ENCODE measurements around the gene PPFIBP2.

Gene PPFIBP2

GRCh38 chr11:7555052-7555699, 41.4 kb downstream of the PPFIBP2 start:
- DNase-seq (ENCODE audit: low spot score), result no peak

GRCh38 chr11:7558046-7558445, 44.2 kb downstream of the PPFIBP2 start:
- DNase-seq (ENCODE audit: low spot score), result no peak

GRCh38 chr11:7559398-7560283, 45.8 kb downstream of the PPFIBP2 start:
- DNase-seq (ENCODE audit: low spot score), result no peak

GRCh38 chr11:7561562-7561961, 47.8 kb downstream of the PPFIBP2 start:
- no peak for DNase-seq (ENCODE audit: low spot score)

DNA sequence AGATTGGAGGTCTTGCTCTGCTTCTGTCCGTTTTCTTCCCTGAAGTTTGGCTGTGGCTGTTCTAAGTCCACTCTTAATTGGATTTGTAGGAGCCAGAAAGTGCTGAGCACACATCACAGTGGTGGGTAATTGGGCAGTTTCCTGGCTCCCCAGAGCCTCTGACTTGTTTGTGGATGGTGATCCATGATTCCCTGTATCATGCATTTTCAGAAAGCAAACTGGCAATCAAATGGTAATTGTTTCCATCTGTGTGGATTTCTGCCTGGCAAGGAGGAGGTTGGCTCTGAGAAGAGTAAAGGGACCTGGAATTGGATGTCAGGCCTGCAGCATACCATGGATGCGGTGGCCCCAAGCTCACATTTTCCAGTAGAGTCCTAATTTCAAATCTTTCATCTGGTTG, 49.5 kb downstream of the PPFIBP2 start:
- no peak for DNase-seq (ENCODE audit: low spot score)

- DNase-seq (ENCODE audit: low spot score), result no peak
Observed at GRCh38 chr11:7564803-7565202, 51.0 kb downstream of the PPFIBP2 start.

GRCh38 chr11:7567311-7567710, 53.5 kb downstream of the PPFIBP2 start:
- DNase-seq (ENCODE audit: low spot score), result no peak

- no peak for DNase-seq (ENCODE audit: low spot score)
Observed at GRCh38 chr11:7569044-7569443, 55.2 kb downstream of the PPFIBP2 start.

GRCh38 chr11:7570241-7570640, 56.4 kb downstream of the PPFIBP2 start:
- DNase-seq (ENCODE audit: low spot score), result no peak

- no peak for DNase-seq (ENCODE audit: low spot score)
Observed at GRCh38 chr11:7570938-7571521, 57.2 kb downstream of the PPFIBP2 start.

GRCh38 chr11:7571640-7572000, 57.8 kb downstream of the PPFIBP2 start:
- peak; percentile 70 for DNase-seq (ENCODE audit: low spot score)

DNA sequence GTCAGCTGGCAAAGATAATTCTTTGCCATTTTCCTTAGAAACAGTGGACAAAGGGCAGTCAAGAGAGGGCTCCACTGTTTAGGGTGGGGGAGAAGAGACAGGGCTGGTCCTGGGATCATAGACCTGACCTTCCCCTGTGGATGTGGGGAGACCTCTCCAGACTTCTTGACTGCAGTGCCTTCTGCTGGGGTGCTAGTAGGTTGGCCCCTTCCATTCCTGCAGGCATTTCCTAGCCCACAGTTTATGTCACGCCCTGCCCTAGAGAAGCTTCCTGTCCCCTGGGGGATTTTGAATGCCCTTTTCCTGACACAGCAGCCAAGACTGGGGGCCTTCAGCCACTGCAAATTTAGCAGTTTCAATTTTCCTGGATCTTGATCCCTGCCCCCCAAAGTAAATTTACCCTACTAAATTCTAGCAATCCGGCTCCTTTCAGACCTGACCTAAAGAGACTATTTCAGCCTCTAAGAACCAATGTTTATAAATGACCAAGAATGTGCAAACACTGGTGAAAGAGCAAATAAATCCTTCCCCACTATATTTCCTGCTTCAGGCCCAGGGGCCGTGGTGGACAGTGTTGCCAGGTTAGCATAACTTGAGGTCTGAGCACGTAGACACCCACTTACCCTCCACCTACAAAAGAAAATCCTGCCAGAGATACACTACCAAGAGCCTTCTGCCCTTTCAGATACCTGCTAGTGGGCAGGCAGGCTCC, 58.4 kb downstream of the PPFIBP2 start:
- no peak for DNase-seq (ENCODE audit: low spot score)

DNA sequence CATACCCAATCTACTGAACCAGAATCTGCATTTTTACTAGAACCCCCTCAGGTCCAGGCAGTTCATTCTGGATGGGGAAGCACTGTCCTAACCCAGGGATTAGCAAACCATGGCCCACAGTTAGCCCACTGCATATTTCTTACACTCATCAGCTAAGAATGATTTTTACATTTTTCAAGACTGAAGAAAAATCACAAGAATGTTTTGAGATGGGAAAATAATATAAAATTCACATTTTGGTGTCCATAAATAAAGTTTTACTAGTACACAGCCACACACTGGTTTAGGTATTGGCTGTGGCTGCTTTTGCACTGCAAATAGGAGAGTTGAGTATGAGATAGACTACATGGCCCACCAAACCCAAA, 59.4 kb downstream of the PPFIBP2 start:
- DNase-seq (ENCODE audit: low spot score), result no peak

GRCh38 chr11:7573558-7574296, 59.9 kb downstream of the PPFIBP2 start:
- no peak for DNase-seq (ENCODE audit: low spot score)

- DNase-seq (ENCODE audit: low spot score), result no peak
Observed at GRCh38 chr11:7574491-7575130, 60.8 kb downstream of the PPFIBP2 start.

GRCh38 chr11:7575841-7576725, 62.3 kb downstream of the PPFIBP2 start:
- DNase-seq (ENCODE audit: low spot score), result peak; percentile 41

GRCh38 chr11:7576726-7577290, 63.0 kb downstream of the PPFIBP2 start:
- DNase-seq (ENCODE audit: low spot score), result no peak

GRCh38 chr11:7577291-7578190, 63.7 kb downstream of the PPFIBP2 start:
- DNase-seq (ENCODE audit: low spot score), result no peak
